HG03095 (cell line): ENCODE results near the gene GNB1.
"Not testable (repeated sequence)": the region's sequence is repeated elsewhere in the genome, so short reads cannot be mapped to it uniquely, and the experiment has no call there.

Source experiments
- ATAC-seq: cut with Tn5 transposase; IDR thresholded peaks from one replicate; pipeline ENCODE4 v1.9.1; 2021; ENCODE audit warnings: moderate library complexity; ENCODE audit not compliant: unreplicated experiment

GNB1 gene

DNA sequence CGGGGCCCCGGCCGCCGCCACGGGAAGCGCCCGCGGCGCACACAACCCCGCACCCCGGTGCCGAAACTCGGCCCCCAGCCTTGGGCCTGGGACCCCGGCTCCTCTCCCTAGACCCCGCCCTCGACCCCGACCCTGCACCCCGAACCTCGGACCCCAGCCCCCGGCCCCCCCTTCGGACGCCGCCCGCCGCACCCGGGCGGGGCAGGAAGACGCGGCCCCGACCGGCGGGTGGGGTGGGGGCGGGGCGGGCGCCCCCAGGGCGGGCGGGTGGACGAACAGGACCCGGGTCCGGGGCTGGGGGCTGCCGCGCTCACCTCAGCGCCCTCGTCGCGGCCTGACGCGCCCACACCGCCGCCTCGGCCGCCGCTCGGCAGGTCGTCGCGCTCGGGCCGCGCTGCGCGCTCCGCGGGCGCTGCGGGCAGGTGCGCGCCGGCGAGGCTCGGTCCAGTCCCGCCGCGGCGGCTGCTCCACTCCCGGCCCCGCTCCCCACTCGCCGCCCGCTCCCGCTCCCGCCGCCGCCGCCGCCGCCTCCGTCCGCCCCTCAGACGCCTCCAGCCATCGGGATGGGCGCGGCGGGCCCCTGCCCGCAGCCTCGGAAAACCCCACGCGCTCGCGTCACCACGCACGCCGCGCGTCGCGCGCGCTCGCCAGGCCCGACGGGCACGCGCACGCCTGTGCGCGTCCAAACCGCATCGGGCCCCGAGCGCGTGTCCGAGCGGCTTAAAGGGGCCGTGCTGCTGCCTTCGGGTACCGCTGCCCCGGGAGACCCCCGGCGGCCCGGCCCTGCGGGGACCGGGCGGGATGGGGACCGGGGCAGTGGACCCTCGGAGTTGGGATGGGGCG, at the start of gene GNB1:
Gene GNB1 (minus strand): TSS at position 582 of the 843 bp plus-strand sequence. CDS start 65,634 bp downstream, outside the sequence.
- ATAC-seq = peak; percentile 62

DNA sequence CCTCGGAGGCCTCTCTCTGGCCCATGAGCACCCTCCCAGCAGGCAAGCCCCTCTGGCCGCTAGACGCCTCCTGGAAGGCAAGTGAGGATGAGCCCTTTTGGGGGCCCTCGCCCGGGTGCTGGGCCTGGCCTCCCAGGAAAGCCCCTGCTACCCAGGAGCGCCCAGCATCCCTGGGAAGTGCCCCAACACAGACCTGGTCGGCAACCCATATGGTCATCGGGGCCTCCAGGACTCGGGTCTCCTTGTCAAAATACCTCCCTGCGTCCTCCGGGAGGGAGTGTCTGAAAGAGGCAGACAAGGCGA, 49.2 kb upstream of the GNB1 start:
- no peak for ATAC-seq

DNA sequence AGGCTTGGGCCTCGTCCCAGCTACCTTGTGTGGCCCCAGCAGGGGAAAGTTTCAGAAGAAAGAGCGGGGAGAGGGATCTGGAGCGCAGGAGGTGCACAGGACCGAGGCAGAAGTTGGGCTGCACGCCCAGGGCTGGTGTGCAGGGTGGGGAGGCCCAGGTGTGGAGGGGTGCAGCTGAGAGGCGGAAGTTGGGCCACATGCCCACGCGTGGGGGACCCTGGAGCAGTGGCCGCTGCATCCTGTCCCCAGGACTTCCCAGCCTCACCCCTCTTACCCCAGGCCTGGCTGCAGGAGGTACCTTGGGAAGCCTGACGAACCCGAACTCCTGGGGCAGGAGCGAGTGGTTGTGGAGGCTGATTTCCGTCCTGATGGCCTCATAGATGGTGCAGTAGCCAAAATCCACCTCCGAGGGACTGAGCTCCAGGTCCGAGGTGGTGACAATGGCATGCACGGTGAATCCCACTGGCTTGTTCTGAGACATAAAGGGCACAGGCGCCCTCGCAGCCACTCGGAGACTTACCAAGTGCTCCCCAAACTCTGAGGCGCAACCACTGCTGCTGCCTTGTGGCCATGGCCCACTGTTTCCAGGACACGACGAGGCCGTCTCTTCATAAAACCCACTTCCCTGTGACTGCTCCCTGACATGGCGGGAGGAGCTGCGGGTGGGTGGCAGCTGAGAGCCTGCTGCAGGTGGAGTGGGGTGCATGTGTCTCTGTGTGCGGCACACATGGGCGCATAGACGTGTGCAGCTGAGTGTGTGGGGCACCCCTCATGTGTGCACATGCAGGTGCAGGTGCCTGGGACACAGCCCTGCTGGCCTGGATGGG, 48.6 kb upstream of the GNB1 start:
- no peak for ATAC-seq

DNA sequence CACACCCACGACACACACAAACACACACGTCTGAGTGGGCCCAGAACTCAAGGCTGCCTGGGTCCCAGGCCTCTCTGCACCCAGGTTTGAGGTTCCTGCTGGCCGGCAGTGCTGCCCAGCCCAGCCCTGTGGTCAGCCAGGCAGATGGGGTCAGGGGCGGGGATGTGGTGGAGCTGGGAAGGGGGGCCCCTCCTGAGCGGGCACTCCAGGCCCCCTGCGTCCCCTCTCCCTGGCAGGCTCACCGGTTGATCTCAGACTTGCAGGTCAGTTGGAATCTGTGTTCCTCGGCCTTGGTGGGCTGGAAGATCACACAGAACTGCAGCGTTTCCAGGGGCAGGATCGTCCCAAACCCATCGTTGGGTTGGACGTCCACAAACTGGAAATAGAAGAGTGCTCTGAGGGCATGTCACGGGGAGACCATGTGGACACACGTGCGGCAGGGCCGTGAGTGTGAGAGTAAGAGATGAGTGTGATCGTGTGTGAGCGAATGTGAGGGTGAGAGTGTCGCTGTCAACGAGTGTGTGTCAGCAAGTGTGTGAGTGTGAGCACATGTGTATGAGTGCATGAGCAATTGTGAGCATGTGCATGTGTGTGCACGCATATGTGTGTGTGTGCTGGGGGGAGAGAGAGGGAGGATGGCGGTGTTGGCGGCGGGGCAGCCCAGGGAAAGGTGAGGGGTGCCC, 47.9 kb upstream of the GNB1 start:
- ATAC-seq = no peak

DNA sequence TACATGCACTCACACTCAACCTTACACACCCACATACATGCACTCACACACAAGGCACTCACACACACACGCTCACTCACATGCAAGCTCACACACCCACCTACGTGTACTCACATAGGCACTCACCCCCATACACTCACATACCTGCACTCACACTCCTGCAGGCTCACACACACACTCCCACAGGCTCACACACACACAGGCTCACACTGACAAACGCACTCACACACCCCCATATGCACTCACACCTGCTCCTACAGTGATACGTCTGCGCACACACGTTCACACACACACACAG, 47.3 kb upstream of the GNB1 start:
- no peak for ATAC-seq

DNA sequence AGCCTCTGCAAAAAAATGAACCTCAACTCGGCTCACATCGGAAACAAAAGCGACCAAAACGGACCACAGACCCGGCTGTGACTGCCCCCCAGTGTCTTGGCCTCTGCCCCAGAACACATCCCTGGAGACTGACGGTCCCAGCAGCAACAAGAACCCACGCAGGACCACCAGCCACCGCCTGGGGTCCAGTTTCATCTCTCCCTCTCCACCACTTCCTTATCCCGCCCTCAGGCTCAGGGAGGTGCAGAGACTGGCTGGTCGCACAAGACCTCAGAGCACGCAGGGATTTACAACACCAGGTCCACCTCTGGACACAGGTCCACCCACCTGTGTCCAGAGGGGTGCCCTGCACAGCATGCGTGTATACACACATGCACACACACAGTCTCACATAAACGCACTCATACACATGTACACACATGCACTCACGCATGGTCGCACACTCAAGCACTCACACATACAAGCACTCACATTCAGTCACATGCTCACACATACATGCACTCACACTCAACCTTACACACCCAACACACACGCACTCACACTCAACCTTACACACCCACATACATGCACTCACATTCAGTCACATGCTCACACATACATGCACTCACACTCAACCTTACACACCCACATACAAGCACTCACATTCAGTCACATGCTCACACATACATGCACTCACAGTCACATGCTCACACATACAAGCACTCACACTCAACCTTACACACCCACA, 46.8 kb upstream of the GNB1 start:
- ATAC-seq = no peak

DNA sequence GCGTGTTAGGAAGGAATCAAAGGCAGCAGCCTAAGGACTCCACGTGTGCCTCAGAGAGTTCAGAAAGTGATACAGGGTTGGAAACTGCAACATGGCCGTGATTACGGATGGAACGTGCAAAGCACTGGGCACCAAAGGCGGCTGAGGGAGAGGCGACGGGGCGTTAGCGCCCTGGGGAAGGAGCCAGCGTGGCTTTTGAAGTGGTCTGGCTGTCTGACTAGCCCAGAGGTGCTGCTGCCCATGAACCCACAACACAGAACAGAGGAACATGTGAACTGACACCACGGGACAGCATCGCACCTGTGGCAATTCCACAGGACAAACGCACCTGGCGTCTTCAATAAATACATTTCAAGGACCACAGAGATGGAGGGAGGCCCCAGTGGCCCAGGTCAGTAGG, 46.2 kb upstream of the GNB1 start:
- ATAC-seq = no peak

DNA sequence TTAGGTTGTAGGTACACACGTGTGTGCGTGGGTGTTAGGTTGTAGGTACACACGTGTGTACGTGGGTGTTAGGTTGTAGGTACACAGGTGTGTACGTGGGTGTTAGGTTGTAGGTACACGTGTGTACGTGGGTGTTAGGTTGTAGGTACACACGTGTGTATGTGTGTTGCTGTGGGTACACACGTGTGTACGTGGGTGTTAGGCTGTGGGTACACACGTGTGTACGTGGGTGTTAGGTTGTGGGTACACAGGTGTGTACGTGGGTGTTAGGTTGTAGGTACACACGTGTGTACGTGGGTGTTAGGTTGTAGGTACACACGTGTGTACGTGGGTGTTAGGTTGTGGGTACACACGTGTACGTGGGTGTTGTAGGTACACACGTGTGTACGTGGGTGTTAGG, 44.0 kb upstream of the GNB1 start:
- not testable (repeated sequence) for ATAC-seq

DNA sequence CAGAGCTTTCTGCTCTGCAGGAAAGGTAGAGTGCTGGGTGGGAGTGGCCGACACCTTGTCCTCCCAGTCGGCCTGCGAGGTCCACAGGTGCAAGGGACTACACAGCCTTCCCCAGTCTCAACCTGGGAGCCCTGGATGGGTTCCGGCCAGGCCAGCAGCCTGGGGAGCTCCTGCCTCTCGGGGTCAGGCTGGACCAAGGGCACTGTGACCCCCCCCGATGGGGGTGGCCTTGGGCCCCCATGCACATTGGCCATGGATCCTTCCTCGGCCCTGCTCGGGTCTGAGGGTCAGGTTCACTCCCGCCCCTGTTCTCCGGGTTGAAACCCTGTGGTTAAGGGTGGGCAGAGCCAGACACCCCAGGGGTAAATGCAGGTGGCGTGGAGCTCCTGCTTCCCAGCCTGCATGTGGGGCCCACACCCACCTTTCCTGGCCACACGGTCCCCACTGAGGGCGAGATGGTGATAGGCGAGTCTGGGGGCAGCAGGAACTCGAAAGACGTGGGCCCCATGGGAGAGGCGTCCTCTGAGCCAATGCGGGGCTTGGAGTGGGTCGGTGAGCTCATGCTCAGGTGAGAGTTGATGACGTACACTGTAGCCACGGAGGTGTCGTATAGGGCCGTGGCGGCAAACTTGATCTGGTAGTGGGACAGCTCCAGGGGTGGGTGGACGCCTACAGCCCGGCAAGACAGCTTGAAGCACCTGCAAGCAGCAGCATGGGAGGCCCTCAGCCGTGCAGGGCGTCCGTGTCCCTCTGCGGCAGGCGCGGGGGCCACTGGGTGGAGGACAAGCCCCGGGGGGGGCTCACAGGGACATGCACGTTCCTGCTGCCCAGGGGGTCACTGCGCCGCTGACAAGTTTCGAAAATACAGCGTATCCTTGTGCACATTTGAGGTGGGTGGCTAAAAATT, 39.0 kb upstream of the GNB1 start:
- ATAC-seq = no peak

DNA sequence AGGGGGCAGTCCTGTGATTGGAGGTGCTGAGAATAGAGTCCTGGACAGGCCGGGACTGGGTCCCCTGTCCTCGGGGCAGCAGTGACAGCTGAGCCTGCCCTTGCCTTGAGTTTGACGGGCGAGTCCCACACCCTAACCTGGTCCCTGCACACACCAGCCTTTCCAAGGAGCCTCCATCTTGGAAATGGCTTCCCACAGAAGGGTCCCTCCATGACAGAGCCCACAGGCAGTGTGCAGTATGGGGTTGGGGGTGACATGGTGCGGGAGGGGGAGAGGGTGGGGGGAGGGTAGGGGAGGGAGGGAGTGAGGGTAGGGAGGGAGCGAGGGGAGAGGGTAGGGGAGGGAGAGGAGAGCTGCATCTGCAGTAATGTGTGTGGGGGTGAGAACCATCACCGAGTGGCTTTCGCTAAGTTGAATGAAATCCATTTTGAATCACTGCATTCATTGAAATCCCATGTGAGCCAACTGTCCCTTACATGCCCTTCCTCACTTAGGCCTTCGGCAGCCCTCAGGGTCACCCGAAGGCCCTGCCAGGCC, 38.3 kb upstream of the GNB1 start:
- no peak for ATAC-seq

DNA sequence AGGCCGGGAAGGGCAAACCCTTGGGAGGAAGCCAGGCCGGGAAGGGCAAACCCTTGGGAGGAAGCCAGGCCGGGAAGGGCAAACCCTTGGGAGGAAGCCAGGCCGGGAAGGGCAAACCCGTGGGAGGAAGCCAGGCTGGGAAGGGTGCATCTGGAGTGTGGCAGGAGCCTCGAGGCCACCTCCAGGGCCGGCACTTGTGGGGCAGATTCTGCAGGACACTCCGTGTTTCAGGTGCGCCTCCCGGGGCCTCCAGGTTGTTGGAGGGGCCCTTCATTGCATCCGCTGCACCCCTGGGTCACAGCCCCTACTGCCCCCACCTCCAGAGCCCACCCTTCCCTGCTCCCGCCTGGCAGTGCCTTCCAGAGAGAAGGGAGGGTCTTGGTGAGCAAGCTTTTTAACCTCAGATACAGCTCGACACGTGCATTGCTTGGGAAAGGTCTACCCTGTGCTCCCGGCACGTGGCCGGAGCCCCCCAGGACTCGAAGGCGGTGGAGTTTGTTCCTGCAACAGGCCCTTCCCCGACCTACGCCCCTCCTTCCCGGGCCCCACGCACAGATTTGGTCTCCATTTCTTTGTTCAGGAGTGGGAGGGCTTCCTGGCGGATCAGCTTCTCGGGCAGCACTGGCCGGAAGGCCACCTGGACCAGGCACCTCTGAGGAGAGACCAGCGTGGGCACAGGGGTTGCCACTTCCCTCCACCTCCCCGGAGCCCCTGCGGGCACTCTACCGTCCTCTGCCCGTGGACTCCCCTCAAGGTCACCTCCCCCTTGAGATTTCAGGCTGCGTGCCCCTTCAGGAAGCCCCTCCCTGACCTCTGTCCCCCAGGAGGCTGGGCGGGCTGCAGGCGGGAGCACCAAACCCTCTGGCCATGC, 37.6 kb upstream of the GNB1 start:
- no peak for ATAC-seq

DNA sequence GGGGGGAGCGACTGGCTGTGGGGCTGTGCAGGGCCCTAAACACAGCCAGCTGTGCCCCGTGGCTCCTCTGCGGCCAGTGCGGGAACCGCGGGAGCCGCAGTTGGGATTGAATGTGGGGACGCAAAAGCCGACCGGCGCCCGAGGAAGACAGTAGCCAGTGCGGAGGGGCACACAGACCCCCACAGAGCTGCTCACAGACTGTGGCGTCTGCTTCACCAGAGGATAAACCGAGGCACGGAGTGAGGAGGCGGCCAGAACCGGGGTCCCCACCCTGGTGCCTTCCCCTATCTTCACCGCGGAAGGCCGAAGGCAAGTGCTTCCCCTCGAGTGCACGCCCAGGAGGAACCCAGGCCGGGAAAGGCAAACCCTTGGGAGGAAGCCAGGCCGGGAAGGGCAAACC, 36.9 kb upstream of the GNB1 start:
- no peak for ATAC-seq

DNA sequence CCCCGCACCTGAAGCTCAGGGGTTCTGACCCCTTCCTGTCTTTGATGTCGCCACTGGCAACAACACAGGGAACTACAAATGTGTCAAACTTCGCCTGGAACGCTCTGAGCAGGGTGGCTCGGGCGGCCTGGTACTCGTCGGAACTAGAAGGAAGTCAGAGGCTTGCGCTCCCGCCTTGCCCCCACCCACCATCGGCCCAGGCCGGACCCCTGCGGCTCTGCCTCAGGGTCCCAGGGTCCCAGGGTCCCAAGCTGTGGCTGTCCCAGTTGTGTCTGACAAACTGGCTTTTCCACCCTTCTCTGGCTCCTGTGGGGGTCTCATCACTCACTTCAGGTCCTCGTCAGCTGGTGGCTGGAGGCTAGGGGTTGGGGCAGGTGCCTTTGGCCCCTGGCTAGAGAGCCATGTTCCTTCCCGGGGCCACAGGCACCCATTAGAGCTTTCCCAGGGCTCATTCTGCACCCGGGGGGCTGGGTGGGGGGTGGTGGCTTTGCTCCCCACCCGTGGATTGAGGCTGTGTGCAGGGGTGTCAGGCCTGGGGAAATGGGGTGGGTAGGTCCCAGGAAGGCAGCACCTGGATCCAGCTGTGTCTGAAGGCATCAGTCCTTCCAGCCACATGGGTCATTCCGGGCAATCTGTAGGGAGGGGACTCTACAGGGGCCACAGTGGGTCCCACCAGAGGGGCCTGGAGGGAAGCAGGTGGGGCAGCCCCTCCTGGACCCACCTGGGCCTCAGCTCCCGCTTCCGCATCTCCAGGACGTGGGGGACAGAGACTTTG, 36.2 kb upstream of the GNB1 start:
- ATAC-seq = no peak

DNA sequence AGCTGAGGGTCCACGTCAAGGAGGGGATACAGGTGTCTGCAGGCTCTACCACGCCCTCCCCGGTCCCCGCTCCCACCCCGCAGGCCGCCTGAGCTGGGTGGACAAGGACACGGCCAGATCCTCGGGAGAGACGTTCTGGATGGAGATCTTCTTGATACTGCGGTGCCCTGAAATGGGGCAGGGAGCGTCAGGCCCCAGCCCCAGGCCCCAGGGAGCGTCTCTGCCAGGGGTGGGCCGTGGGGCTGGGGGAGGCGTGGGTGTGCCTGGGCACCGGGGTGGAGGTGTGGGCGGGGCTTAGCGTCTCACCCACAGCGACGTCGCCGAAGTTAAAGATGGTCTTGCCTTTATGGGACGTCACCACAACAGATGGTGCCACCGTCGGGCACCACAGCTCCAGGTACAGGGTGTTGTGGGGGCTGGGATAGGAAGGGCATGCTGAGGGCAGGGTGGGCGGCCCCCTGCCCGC, 35.5 kb upstream of the GNB1 start:
- no peak for ATAC-seq

DNA sequence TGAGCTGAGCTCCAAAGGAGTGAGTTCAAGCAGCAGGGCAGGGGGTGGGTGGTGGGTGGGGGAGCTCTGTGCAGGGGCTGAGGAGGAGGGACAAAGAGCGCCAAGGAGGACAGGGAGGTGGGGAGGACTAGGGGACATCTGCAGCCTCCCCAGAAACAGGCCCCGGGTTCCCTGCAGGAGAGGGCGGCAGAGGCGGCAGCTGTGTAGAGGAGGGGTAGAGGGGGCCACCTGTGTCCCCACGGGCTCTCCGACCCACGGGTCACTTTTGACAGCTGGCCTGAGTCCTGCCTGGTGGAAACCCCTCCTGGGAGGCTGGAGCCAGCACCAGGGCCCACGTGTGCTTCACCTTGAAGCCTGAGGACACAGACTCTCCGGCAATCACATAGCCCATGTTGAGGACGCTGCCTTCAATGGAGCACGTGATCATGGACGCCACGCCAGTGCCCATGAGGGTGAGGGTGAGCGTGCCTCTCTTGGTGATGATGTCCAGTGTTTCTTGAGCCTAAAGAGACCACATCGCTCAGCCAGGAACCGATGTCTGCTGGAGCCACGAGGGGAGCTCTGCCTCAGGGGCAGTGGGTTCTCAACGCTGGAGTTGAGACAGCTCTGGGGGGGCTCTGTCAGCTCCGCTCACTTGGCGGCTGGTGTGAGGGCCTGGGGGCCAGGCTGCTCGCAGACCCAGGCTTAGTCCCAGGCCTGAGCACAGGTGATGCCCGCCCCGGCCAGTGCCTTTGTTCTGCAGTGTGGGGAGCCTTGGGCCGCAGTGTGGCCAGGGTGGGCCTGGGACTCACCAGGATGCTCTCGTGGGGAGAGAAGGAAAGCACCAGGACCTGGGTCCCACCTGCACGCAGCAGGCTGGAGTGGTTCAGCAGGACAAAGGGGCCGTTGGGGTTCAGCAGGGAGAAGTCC, 34.8 kb upstream of the GNB1 start:
- ATAC-seq = no peak

DNA sequence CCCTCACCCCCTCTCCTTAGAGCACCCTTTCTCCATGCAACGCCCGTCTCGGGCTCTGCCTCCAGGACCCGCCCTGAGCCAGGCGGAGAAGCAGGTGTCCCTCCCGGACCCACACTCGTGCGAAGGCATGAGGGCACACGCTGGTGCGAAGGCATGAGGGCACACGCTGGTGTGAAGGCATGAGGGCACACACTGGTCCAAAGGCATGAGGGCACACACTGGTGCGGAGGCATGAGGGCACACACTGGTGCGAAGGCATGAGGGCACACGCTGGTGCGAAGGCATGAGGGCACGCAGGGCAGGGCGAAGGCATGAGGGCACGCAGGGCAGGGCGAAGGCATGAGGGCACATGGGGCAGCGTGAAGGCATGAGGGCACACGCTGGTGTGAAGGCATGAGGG, 34.0 kb upstream of the GNB1 start:
- no peak for ATAC-seq

DNA sequence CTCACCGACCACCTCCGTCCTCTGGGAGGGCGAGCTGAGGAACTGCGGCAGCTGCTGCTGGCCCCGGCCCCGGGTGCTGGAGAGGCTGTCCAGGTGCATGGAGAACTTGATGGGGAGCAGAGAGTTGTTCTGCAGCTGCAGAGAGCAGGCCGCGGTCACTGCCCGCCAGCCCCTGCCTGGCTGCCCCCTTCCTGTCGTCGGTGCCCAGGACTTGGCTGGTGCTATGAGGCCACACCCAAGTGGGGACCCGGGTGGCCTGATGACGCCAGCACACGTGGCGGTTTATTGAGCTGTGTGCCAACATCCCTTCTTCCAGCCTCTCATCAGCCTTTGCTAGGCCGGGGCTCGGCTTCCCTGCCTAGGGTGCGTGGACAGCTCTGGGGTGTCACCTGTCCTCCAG, 33.5 kb upstream of the GNB1 start:
- ATAC-seq = no peak
